Measurements from ENCODE around the gene SAMHD1. TPM values are rescaled to one million over a fixed set of nuclear protein-coding genes. Genes with fewer than 3 reads are reported as not detected.

The SAMHD1 gene
- total and polyA plus RNA-seq, 9 of the 15 experiments (the other 6 are each of a cell fraction or from before 2014, with no cell fraction given): 6.8 to 20.4 (median 14.8) TPM

DNA sequence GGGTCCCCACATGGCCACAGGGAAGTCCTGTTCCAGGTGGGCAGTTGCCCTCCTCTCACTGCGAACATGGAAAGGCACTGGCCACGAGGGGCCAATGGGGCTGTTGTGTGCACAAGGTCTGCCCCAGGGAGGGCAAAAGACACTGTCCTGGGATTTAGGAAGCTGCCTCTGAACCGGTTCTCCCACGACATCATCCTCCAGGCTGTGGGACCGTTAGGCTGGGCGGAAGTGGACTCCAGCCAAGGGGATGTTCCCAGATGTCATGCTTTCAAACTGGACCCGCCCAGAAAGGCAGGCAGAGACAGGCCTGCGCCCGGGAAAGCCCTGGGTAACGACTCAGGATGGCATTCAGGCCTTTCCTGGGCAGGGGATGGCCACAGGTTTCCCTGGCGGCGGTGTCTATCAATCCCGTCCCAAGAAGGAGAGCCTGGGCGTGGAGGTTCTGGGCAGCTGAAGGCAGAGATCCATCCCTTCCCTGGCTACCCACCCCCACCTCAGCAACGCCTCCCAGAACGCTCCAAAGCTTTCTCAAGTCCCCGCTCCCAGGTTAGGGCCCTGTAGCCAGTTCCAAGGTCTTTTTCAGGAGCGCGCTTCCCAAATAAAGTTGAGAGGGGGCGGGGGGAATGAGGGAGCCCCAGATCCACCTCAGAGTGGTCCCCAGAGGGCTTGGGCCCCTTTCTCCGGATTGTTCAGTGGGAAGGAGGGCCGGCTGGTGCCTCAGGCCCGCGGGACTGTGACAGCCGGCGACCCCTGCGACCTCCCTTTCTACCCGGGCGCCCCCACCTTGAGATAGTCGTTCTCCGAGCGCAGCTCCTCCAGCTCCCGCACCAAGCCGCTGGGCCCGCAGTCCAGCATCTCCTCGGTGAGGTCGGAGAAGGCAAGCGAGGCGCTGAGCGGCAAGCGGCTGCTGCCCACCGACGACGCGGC lies 89.4 kb downstream of the SAMHD1 start (continued):
- TF ChIP-seq NR4A1 (CRISPR knock-in tag; IDR thresholded peaks at IDR 0.05) (0 out of 2 replicates have a peak, but pooled peaks have one; percentile 6), NR4A1 (tag; IDR thresholded peaks at IDR 0.05) (no peak), HDAC2 (IDR thresholded peaks at IDR 0.05) (peak; percentile 64; the same call in 1 of the 2 replicates), MIER1 (IDR thresholded peaks at IDR 0.05; ENCODE audit: low read depth) (no peak), NFE2L1 (tag; IDR thresholded peaks at IDR 0.05; ENCODE audit: borderline replicate concordance, low read depth) (no peak), CREM (IDR thresholded peaks at IDR 0.05; ENCODE audit: low read depth) (no peak; the same call in 1 of the 2 replicates), MTA3 (IDR thresholded peaks at IDR 0.05; ENCODE audit: borderline replicate concordance) (peak; percentile 45; the same call in 1 of the 2 replicates)
- TF ChIP-seq, protein P1, sequence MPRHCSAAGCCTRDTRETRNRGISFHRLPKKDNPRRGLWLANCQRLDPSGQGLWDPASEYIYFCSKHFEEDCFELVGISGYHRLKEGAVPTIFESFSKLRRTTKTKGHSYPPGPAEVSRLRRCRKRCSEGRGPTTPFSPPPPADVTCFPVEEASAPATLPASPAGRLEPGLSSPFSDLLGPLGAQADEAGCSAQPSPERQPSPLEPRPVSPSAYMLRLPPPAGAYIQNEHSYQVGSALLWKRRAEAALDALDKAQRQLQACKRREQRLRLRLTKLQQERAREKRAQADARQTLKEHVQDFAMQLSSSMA (CRISPR knock-in tag; IDR thresholded peaks at IDR 0.05): no peak
- TF ChIP-seq, protein P2, sequence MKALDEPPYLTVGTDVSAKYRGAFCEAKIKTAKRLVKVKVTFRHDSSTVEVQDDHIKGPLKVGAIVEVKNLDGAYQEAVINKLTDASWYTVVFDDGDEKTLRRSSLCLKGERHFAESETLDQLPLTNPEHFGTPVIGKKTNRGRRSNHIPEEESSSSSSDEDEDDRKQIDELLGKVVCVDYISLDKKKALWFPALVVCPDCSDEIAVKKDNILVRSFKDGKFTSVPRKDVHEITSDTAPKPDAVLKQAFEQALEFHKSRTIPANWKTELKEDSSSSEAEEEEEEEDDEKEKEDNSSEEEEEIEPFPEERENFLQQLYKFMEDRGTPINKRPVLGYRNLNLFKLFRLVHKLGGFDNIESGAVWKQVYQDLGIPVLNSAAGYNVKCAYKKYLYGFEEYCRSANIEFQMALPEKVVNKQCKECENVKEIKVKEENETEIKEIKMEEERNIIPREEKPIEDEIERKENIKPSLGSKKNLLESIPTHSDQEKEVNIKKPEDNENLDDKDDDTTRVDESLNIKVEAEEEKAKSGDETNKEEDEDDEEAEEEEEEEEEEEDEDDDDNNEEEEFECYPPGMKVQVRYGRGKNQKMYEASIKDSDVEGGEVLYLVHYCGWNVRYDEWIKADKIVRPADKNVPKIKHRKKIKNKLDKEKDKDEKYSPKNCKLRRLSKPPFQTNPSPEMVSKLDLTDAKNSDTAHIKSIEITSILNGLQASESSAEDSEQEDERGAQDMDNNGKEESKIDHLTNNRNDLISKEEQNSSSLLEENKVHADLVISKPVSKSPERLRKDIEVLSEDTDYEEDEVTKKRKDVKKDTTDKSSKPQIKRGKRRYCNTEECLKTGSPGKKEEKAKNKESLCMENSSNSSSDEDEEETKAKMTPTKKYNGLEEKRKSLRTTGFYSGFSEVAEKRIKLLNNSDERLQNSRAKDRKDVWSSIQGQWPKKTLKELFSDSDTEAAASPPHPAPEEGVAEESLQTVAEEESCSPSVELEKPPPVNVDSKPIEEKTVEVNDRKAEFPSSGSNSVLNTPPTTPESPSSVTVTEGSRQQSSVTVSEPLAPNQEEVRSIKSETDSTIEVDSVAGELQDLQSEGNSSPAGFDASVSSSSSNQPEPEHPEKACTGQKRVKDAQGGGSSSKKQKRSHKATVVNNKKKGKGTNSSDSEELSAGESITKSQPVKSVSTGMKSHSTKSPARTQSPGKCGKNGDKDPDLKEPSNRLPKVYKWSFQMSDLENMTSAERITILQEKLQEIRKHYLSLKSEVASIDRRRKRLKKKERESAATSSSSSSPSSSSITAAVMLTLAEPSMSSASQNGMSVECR (CRISPR knock-in tag; IDR thresholded peaks at IDR 0.05): peak; percentile 55; the same call in 1 of the 2 replicates
- TF ChIP-seq, protein P3, sequence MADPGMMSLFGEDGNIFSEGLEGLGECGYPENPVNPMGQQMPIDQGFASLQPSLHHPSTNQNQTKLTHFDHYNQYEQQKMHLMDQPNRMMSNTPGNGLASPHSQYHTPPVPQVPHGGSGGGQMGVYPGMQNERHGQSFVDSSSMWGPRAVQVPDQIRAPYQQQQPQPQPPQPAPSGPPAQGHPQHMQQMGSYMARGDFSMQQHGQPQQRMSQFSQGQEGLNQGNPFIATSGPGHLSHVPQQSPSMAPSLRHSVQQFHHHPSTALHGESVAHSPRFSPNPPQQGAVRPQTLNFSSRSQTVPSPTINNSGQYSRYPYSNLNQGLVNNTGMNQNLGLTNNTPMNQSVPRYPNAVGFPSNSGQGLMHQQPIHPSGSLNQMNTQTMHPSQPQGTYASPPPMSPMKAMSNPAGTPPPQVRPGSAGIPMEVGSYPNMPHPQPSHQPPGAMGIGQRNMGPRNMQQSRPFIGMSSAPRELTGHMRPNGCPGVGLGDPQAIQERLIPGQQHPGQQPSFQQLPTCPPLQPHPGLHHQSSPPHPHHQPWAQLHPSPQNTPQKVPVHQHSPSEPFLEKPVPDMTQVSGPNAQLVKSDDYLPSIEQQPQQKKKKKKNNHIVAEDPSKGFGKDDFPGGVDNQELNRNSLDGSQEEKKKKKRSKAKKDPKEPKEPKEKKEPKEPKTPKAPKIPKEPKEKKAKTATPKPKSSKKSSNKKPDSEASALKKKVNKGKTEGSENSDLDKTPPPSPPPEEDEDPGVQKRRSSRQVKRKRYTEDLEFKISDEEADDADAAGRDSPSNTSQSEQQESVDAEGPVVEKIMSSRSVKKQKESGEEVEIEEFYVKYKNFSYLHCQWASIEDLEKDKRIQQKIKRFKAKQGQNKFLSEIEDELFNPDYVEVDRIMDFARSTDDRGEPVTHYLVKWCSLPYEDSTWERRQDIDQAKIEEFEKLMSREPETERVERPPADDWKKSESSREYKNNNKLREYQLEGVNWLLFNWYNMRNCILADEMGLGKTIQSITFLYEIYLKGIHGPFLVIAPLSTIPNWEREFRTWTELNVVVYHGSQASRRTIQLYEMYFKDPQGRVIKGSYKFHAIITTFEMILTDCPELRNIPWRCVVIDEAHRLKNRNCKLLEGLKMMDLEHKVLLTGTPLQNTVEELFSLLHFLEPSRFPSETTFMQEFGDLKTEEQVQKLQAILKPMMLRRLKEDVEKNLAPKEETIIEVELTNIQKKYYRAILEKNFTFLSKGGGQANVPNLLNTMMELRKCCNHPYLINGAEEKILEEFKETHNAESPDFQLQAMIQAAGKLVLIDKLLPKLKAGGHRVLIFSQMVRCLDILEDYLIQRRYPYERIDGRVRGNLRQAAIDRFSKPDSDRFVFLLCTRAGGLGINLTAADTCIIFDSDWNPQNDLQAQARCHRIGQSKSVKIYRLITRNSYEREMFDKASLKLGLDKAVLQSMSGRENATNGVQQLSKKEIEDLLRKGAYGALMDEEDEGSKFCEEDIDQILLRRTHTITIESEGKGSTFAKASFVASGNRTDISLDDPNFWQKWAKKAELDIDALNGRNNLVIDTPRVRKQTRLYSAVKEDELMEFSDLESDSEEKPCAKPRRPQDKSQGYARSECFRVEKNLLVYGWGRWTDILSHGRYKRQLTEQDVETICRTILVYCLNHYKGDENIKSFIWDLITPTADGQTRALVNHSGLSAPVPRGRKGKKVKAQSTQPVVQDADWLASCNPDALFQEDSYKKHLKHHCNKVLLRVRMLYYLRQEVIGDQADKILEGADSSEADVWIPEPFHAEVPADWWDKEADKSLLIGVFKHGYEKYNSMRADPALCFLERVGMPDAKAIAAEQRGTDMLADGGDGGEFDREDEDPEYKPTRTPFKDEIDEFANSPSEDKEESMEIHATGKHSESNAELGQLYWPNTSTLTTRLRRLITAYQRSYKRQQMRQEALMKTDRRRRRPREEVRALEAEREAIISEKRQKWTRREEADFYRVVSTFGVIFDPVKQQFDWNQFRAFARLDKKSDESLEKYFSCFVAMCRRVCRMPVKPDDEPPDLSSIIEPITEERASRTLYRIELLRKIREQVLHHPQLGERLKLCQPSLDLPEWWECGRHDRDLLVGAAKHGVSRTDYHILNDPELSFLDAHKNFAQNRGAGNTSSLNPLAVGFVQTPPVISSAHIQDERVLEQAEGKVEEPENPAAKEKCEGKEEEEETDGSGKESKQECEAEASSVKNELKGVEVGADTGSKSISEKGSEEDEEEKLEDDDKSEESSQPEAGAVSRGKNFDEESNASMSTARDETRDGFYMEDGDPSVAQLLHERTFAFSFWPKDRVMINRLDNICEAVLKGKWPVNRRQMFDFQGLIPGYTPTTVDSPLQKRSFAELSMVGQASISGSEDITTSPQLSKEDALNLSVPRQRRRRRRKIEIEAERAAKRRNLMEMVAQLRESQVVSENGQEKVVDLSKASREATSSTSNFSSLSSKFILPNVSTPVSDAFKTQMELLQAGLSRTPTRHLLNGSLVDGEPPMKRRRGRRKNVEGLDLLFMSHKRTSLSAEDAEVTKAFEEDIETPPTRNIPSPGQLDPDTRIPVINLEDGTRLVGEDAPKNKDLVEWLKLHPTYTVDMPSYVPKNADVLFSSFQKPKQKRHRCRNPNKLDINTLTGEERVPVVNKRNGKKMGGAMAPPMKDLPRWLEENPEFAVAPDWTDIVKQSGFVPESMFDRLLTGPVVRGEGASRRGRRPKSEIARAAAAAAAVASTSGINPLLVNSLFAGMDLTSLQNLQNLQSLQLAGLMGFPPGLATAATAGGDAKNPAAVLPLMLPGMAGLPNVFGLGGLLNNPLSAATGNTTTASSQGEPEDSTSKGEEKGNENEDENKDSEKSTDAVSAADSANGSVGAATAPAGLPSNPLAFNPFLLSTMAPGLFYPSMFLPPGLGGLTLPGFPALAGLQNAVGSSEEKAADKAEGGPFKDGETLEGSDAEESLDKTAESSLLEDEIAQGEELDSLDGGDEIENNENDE (IDR thresholded peaks at IDR 0.05; ENCODE audit: low read depth, low read length): no peak

Data from K562 (cell line).